ENCODE results near the gene MAPKBP1. TPM values are rescaled to one million over a fixed set of nuclear protein-coding genes. Genes with fewer than 3 reads are reported as not detected.

Gene MAPKBP1
- total RNA-seq, 1 donor from 2014 or later = 36.6 TPM

DNA sequence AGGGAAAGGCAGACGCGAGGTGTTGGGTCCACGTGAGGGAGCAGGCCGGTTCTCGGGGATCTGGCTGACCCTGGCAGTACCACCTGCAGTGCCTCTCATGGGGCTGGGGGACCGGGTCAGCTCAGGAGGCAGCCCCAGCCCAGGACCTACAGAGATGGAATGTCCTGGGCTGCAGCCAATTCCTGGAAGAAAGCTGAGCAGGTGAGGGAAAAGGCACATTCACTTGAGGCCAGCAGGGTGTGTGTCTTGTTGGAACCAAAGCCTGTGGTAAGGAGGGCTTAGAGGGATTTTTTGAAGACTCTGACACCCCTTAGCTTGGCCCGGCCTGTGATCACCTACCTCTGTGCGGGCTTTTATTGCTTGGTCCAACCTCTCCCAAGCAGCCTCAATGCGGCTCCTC, 80.2 kb downstream of the MAPKBP1 start:
- H3K36me3 Mint-ChIP-seq (ENCODE audit: low read depth) = no peaks in the 10 kb centered on the region
- no peaks in the 10 kb centered on the region for H3K9me3 Mint-ChIP-seq
- no peak overlapping the region for H3K27ac Mint-ChIP-seq (ENCODE audit: unreplicated experiment)
- no peak overlapping the region for H3K4me3 Mint-ChIP-seq
- DNase-seq (ENCODE audit: low read depth, low spot score) = no peak
- no peak for TF ChIP-seq CTCF (conservative IDR thresholded peaks at IDR 0.05)
- H3K27me3 Mint-ChIP-seq (ENCODE audit: low read depth) = no peaks in the 10 kb centered on the region
- H3K4me1 Mint-ChIP-seq = peaks cover 13% of the 10 kb centered on the region

DNA sequence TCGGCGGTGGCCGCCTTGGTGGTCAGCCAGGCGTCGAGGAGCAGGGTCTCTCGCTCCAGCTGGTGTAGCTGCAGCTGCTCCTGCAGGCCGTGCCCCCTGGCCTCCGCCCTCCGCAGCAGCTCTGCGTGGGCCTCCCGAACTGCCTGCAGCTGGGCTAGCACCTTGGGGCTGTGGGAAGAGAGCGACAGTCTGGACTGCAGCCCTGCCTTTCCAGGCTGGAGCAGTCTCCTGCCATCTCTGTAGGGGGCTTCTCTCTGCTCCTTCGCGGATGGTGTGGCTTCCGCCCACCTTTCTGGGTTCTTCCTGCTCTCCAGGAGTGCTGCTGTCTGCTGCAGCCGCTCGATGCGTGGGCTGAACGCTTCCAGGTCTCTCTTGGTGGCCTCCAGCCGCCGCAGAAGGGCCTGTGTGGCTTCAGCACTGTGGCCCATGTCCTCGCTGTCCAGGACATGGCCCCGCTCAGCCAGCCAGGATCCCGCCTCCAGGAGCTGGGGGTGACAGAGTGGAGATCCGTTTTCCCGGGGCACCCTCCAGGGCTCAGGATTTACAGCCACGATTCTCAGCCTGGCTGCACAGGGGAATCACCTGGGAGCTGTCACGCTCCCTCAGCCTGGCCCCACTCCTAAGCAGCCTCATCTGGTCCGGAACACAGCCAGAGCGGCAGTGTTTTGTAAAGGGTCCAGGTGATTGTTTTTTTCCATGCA, 81.1 kb downstream of the MAPKBP1 start:
- no peaks in the 10 kb centered on the region for H3K36me3 Mint-ChIP-seq (ENCODE audit: low read depth)
- no peak overlapping the region for H3K4me3 Mint-ChIP-seq
- no peak for TF ChIP-seq CTCF (conservative IDR thresholded peaks at IDR 0.05)
- no peaks in the 10 kb centered on the region for H3K9me3 Mint-ChIP-seq
- DNase-seq (ENCODE audit: low read depth, low spot score) = no peak
- H3K4me1 Mint-ChIP-seq = peaks cover 22% of the 10 kb centered on the region
- no peaks in the 10 kb centered on the region for H3K27me3 Mint-ChIP-seq (ENCODE audit: low read depth)
- peak overlapping the region; percentile 6 for H3K27ac Mint-ChIP-seq (ENCODE audit: unreplicated experiment)

GRCh38 chr15:41856262-41856661, 82.0 kb downstream of the MAPKBP1 start:
- no peaks in the 10 kb centered on the region for H3K9me3 Mint-ChIP-seq
- TF ChIP-seq CTCF (conservative IDR thresholded peaks at IDR 0.05) = no peak
- H3K4me3 Mint-ChIP-seq = no peak overlapping the region
- no peak overlapping the region for H3K27ac Mint-ChIP-seq (ENCODE audit: unreplicated experiment)
- no peak for DNase-seq (ENCODE audit: low read depth, low spot score)
- no peaks in the 10 kb centered on the region for H3K27me3 Mint-ChIP-seq (ENCODE audit: low read depth)
- no peaks in the 10 kb centered on the region for H3K36me3 Mint-ChIP-seq (ENCODE audit: low read depth)
- peaks cover 28% of the 10 kb centered on the region for H3K4me1 Mint-ChIP-seq

DNA sequence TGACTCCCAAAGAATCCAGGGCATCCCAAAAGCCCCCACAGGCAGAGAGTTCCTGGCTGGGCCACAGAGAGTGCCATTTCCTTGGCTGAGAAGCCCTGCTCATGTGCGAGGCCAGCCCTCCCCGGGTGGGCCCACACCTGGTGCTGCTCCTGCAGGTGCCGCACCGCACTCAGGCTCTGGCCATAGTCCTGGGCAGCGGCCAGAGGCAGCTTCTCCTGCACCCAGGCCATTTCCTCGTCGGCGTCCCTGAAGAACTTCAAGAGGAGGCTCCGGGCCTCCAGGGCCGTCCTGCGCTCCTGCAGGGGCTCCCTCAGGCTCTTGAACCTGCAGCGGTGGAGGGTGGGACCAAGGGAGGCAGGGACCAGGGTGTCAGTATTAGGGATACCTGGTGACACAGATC, 82.4 kb downstream of the MAPKBP1 start:
- no peak for TF ChIP-seq CTCF (conservative IDR thresholded peaks at IDR 0.05)

DNA sequence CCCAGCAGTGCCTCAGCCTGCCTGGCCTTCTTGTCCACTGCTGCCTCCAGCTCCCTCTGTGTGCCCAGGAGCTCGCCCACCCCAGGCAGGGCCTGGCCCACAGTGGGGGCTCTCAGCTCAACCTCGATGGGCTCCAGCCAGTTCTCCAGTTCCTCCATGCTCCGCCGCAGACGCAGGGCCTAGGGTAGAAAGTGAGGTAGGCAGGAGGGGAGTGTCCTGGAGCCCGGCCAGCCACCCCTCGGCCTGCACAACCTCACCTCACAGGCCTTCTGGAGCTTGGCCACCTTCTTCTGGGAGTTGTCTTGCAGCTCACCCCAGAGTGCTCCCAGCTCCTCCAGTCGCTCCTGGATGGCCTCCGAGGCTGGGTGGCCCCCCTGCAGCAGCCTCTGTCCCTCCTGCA, 83.0 kb downstream of the MAPKBP1 start:
- H3K36me3 Mint-ChIP-seq (ENCODE audit: low read depth) = no peaks in the 10 kb centered on the region
- no peak overlapping the region for H3K4me3 Mint-ChIP-seq
- no peak for DNase-seq (ENCODE audit: low read depth, low spot score)
- no peak for TF ChIP-seq CTCF (conservative IDR thresholded peaks at IDR 0.05)
- H3K4me1 Mint-ChIP-seq = peaks cover 28% of the 10 kb centered on the region
- H3K9me3 Mint-ChIP-seq = no peaks in the 10 kb centered on the region
- no peak overlapping the region for H3K27ac Mint-ChIP-seq (ENCODE audit: unreplicated experiment)
- no peaks in the 10 kb centered on the region for H3K27me3 Mint-ChIP-seq (ENCODE audit: low read depth)

More for the DNA sequence above, 82.4 kb downstream of the MAPKBP1 start:
- DNase-seq (ENCODE audit: low read depth, low spot score) = no peak
- Mint-ChIP-seq H3K36me3 (ENCODE audit: low read depth) (no peaks in the 10 kb centered on the region), H3K27me3 (ENCODE audit: low read depth) (no peaks in the 10 kb centered on the region), H3K27ac (ENCODE audit: unreplicated experiment) (no peak overlapping the region), H3K4me1 (peaks cover 28% of the 10 kb centered on the region), H3K4me3 (no peak overlapping the region), H3K9me3 (no peaks in the 10 kb centered on the region)

All from neural crest cell (in vitro differentiated cells).